GM21515 (cell line): Measurements from ENCODE around the gene TMEM63A.

Source experiments
- ATAC-seq: cut with Tn5 transposase; IDR thresholded peaks from one replicate; pipeline ENCODE4 v1.9.1; 2021; ENCODE audit not compliant: unreplicated experiment

The TMEM63A gene

DNA sequence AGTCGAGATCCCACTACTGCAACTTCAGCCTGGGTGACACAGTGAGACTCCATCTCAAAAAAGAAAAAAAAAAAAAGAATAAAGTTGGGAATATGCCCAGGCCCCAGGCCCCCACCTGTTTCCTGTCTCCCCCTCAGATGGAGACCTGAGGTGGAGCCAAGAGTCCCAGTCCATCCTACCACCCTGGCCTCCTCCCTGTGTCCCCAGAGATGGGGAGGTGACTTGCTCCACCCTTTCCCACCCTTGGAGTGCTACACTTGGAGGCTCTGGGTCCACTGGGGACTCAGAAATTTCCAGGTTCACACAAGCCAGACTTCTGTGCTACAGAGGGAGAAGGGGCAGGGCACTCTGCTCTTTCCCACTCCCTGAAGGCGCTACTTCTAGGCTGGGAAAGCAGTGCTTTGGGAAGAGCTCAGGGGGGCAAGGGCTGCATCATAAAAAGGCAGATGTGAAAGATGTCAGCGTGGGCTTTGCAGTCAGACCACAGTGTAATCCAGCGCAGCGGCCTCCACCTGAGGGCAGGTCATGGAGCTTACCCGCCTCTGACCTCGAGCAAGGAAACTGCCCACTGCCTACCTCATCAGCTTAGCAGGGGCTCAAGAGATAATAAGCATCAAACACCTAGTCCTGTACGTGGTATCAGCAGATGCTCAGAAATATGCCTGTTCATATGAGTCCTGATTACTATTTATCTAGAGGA is 13.4 kb downstream of the TMEM63A start:
- no peak for ATAC-seq

DNA sequence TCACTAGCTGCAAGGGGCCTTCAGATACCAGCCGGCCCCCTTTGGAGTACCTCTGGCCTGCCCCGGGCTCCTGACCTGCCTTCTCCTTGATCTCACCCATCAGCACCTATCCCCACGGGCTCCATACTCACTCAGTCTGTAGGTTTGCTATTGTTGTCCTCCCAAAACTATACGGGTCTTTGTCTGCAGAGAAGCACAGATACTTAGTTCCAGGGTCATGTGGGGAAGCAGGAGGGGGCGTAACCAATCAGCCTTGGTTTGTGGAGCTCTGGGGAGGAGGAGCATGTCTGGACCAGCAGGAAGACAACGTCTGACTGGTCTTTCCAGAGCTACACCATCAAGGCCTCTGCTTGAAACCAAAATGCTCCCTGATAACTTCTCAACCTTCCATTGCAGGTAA is 15.2 kb downstream of the TMEM63A start:
- no peak for ATAC-seq

DNA sequence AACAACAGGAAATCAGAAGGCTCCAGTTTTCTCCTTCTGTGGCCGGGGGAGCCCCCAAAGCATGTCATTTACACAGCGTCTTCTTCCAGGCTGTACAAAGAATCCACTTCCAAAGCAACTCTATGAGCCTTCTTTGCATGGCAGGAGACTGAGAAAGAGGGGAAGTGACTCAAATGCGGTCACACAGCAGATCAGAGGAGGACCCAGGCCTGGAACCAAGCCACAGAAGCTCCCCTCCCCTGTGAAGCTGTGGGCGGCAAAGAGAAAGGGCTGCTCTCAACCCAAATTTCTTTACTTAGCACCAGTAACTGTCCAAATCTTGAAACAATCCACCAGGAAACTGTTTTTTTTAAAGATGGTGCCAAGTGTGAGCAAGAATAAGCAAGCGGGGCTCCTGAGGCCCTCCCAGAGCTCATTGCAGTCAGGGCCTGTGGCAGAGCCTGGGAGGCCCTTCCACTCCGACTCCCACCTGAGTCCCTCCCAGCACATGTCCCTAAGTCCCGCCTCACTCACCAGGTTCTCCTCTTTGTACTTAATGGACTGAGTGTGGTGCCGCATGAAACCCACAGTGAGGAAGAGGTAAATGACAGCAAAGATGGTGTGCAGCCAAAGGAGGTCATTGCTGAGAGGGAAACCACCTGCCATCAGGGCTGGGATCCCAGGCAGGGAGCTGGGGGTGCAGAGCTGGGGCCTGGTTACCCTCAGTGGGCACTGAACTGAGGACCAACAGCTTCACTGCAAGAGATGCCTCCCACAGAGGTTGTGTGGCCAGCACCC is 15.9 kb downstream of the TMEM63A start:
- no peak for ATAC-seq

DNA sequence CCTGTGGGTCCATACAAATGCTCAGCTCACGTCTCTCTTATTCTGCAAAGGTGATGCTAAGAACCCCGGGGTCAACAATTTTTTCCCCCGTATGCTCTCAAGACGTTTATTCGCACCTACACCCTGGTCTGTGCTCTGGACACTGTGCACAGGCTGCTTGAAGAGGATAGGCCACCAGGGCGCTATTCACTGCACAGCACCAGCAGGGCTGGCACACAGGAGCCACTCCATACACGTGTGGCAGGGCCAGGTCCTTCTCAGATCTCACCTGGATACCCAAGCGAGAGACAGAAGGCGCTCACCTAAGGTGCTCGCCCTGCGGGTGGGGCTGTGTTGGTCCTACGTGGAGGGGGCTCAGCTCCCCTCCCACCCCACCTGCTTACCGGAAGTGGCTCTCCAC is 16.7 kb downstream of the TMEM63A start:
- no peak for ATAC-seq

DNA sequence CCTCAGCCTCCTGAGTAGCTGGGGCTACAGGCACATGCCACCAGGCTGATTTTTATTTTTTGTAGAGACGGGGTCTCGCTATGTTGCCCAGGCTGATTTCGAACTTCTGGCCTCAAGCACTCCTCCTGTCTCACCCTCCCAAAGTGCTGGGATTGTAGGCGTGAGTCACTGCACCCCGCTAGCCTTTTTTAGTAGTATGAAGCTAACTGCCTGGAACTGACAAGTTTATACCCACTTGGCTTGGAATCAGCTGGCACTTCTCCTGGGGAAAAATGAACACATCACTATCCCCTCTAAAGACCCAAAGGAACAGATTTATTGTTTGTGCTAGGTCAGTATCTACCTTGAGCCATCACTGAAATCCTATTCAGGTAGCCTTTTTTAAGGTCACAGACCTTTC is 19.0 kb downstream of the TMEM63A start:
- ATAC-seq = no peak

DNA sequence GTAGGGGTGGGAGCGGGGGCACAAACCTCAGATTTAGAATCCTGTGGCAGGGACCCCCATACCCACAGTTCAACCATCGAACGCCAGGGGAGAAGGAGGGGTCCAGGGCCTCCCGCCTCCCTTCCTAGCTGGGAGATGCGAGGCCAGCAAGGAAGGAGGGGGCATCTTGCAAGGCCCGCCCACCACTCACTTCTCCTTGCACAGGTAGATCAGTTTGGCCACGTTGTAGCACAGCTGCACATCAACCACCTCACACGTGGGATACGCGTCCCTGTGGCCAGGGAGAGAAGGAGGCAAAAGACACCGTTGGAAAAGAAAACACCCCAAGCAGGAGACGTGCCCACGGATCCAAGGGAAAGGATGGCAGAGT is 19.6 kb downstream of the TMEM63A start:
- no peak for ATAC-seq

DNA sequence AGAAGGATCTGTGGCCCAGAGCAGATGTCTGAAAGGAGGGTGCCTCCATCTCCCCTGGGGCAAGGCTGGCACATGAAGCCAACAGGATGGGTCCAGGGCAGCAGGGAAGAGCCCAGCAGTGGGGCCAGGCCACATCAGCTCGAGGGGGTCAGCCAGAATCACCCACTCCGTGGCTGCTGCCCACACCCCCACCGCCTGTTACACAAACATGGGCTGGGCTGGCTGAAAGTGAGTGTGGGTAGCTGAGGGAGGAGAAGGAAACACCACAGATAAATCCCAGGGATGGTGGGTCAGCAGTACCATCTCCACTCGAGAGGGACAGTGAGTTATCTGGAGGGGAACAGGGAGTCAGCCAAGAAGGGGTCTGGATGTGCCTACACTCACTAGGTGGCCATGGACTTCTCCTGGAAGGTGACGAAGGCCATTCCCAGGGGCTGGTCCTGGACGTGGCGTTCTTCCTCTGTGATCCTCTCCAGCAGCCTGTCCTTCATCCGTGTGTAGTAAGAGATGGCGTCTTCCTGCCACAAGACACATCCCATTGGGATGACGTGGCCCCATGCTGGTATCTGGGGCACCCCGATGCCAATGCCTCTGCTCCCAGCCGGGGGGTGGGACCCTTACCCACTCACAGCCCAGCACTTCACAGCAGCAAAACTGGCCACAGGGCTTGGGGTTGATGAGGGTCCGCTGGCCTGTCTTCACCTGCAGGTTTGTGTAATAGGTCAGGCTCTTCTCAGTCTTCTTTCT is 20.2 kb downstream of the TMEM63A start:
- no peak for ATAC-seq

DNA sequence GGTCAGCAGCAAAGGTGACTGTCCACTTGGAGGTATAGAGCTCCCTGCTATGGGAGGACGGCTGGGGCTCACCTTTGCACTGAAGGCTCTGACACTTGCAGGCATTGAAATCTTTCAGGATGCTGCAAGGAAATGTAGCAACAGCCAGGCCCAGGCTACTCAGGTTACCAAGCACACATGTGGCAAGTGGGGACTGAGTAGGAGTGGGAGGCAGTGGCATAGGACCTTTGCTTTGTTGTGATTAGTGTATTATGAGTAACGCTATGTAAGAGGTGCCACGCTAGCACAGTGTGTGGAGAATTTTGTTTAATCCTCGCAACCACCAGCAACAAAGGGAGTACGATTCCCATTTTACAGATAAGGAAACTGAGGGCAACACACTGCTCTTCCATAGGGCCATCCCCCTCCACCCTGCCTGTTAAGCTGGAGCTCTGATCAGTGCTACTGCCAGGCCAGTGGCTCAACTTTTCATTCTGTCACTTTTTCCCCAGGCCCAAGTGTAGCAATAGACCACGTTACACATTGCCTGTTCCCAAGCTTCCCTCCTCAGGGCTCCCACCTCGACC is 21.2 kb downstream of the TMEM63A start:
- ATAC-seq = no peak

DNA sequence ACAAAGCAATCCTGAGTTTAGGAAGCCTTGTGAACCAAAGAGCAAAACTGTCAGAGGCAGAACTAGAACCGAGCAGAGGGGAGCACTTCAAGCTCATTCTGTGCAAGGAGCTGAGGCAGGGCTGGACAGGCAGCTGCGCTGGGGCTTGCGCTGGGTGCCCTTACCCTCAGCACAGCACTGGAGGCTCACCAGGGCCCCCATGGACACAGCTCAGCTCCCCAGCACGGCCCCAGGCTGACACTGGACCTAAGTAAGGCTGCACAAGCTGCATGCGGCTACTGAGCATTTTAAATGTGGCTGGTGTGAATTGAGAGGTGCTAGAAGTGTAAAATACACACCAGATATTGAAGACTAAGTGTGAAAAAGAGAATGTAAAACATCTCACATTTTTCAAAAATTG is 22.1 kb downstream of the TMEM63A start:
- no peak for ATAC-seq

DNA sequence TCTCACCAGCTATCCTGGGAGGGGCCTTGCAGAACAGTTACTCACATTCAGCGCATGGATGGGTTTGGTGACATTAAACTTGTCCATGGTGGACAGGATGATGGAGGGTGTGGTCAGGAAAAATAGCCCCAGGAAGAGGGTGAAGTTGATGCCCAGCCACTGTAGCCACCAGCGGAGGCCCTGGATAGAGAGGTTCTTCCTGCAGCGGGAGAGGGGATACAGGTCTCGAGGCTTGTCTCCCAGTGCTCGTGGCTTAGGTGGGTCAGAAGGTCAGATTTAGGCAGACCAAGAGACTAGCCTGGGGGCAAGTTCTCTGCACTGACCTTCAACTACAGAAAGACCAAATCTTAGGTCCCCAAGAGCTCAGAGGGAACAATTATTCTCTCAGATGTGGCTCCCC is 23.0 kb downstream of the TMEM63A start:
- no peak for ATAC-seq

DNA sequence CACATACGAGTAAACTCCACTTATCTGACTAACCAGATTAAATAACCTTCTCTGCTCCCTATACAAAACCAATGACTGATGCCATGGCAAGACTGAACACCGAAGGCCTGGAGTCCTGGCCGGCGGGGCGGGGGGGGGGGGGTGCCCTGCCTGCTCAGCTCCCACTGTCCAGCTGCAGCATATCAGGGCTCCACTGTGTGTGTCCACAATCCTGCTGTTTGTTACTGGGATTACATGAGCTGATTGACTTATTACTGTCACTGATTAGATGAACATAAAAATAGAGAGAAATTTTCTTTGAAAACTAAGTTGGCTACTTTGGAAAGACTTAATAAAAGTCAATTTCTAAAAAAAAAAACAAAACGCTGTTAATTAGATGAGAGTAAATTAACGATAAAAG is 24.9 kb downstream of the TMEM63A start:
- ATAC-seq = no peak

DNA sequence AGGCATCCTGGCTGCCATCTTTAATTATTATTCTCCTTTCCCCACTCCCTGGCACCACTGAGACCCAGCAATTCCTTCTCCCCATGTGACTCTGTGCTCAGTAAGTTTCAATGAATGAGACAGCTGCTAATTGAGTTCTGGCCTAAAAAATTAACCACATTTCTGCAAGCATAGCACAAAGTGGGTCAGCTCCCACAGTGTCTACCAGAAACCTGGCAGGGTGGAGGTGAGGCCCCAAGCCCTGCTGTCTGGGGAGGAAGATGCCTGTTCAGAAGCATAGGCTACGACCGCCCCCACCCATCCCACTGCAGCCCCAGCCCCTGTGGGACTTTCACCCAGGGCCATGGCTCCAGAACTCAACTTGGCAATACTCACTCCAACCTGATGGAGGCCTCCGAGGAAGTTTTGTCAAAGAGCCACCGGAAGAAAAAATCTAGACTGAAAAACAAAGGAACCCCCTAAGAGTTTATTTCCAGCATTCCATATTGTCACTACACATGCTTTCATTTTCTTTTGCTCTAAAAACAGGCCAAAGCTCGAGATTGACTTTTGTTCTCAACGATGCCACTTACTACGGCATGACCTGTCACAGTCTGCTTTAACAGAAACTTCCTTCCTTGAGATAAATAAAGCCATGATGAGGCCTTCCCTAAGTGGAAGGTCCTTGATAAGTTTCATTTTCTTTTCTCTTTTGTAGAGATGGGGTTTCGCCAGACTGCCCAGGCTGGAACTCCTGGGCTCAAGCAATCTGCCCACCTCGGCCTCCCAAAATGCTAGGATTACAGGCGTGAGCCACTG is 26.5 kb downstream of the TMEM63A start:
- no peak for ATAC-seq

DNA sequence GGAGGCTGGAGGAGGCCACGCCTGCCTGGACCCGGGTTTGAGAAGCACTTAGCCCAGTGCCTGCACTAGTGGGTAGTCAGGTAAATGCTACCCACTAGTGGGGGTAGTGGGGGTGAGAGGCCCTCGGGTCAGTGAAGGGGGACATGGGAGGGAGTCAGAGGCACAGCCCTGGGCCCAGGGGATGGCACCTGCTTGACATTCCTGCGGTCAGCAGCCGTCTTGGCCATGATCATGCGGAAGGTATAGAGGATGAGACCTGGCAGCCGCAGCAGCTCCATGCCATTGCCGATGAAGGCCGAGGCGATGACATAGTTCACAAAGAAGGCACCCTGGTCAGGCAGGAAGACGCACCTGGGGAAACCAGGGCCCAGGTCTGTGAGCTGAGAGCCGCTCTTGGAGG is 28.7 kb downstream of the TMEM63A start:
- ATAC-seq = no peak

DNA sequence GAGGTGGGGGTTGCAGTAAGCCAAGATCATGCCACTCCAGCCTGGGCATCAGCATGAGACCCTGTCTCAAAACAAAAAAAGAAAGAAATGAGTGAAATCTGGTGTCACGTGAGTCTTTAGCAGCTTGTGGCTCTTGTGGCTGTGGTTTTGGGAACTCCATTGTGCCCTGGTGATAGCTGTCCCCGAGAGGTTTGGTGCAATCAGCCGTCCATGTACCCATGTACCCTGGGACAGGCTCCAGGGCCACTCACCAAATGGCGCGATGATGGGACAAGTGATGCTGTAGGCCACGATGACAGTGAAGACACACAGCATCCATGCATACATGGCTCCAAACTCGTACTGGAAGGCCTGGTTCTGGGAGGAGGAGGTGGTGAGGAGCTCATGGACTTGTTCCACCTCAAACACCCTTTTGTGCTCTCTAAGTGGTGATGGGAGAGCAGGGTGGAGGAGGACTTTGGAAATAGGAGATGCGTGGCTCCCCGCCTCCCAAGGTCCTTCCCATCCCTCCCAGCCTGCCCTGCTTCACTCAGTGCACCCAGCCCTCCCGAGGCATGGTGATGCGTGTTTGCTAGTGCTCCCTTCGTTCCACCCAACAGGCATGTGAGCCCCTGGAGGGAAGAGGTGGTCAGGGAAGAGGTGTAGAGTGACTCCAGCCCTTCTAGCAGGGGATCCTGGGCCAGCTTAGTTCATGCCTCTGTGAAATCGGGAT is 29.6 kb downstream of the TMEM63A start:
- no peak for ATAC-seq

DNA sequence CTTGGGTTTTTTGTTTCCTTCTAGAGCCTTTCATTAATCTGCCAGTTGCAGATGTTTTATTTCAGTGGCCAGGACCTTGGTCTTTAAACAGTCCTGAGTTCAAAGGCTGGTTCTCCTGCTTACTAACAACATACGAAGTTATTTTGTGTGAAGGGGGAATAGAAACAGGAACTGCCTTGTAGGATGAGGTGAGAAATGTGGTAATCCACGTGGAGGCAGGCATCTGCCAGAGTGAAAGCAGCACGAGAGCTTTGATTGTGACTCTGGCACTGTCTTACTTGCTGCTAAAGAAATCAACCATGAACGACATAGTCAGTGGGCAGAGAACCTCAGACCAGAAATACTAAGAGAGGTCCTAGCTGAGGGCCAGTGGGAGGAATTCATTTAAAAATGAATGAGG is 30.4 kb downstream of the TMEM63A start:
- peak; percentile 49 for ATAC-seq

DNA sequence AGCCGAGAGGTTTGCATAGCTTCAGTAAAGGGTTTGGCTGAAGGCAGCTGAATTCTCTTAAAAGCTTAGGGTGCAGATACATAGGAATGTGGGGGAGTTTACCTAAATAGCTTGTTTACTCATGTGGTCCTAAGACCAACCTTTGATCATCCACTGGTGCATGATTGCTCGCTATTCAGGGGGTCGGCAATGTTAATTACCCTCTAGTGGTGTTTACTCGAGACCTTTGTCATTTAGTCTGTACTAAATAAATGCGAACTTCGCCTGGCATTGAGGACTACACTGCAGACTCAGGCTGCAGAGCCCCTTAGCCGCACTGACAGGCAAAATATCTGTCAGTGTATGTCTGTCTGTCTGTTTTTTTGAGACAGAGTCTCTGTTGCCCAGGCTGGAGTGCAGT is 31.8 kb downstream of the TMEM63A start:
- ATAC-seq = no peak

DNA sequence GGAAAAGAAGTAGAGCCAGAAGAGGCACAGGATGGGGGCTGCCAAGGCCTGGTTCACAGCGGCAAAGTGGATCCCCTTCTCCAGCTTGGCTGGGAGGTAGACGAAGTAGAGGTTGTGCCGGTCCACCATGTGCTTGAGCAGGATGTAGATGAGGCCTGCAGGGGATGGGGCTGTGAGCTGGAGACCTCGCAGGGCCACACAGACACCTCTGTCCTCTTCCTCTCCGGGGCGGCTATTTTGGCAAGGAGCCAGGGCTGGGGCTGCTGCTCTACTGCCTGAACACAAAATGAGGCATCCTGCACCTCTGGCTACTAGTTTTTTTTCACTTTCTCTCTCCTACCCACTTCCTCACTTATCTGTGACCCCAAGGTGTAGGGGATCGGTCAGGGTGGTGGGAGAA is 32.3 kb downstream of the TMEM63A start:
- ATAC-seq = no peak

DNA sequence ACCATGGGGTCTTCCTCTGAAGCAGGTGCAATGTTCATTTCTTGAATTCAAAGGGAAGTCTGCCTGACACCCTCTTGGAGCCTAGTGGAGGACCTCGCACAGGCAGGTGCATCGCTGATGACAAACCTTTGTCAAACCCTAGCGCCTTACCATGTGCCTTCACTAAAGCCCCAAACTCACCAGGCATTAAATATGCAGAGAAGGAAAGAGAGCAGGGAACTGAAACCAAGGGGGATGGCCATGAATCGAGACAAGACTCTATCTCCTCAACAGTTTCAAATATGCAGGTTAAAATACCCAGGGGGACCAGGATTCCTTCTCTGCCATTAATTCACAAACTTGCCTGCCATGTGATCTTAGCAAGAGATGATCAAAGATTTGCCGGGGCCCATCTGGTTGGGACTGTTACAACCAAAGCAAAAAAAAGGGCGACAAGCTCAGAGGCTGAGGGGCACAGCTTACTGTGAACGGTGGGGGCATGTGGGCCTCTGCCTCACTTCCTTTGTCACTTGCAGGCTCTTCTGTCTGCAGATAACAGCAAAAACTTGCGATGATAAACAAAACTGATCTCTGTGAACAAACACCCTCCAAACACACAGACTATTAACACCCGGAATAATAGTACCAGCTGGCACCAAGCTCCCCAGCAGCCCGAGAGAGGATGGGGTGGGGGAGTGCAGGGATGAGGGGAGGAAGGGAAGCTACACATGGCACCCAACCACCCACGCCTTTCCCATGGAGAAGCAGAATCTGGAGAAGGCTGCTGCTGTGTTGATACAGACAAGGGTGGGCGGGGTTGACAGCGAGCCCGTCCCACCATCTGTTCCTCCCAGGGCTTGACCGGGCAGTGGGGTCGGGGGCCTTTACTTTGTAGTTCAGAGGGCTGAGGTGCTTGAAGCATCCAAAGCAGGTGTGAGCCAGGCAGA is 33.9 kb downstream of the TMEM63A start:
- peak; percentile 67 for ATAC-seq

DNA sequence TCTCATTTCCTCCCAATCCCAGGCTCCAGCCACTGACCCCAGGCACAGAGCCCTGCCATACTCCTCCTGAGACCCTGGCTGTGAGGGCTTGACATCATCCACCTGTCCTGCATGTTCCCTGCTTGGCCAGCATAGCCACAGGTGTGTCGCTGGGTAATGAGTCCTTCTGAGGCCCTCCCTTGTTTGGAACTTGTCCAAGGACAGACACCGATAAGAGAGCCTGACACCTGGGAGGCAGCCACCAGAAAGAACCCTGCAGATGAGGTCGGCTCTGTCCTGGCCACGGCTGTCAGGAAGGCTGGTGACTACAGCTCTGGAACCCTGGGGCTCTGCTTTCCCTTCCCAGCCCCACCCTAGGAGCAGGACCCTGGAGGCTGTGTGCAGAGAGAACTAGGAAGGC is 34.6 kb downstream of the TMEM63A start:
- ATAC-seq = peak; percentile 6
